Measurements from ENCODE around the gene RNF175.
A peak's percentile ranks its signal among the peaks of the same experiment; 100 is the strongest.

Gene RNF175

DNA sequence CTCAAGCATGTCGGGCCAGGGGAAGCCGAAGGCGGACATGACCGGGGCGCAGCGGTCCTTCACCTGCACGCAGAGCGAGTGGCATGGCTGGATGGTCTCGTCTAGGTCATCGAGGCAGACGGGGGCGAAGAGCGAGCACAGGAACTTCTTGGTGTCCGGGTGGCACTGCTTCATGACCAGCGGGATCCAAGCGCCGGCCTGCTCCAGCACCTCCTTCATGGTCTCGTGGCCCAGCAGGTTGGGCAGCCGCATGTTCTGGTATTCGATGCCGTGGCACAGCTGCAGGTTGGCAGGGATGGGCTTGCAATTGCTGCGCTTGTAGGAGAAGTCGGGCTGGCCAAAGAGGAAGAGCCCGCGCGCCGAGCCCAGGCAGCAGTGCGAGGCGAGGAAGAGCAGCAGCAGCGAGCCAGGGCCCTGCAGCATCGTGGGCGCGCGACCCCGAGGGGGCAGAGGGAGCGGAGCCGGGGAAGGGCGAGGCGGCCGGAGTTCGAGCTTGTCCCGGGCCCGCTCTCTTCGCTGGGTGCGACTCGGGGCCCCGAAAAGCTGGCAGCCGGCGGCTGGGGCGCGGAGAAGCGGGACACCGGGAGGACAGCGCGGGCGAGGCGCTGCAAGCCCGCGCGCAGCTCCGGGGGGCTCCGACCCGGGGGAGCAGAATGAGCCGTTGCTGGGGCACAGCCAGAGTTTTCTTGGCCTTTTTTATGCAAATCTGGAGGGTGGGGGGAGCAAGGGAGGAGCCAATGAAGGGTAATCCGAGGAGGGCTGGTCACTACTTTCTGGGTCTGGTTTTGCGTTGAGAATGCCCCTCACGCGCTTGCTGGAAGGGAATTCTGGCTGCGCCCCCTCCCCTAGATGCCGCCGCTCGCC lies 28.8 kb upstream of the RNF175 start, which contains the start of gene SFRP2:
Gene SFRP2, minus strand, starts transcription at position 671 of the 864 bp plus-strand sequence. Its CDS starts 248 bp downstream, at position 423.
- peak within 1 kb of the TSS; percentile 44 for H3K4me3 Mint-ChIP-seq
- no peak within 1 kb of the TSS for H3K27ac Mint-ChIP-seq
- DNase-seq (ENCODE audit: low spot score in 2 of 2) (no peak), ATAC-seq (no peak)
- H3K36me3 Mint-ChIP-seq = no peaks in the 10 kb centered on the region
- no peaks in the 10 kb centered on the region for H3K9me3 Mint-ChIP-seq
- H3K4me1 Mint-ChIP-seq = peaks cover 27% of the 10 kb centered on the region

DNA sequence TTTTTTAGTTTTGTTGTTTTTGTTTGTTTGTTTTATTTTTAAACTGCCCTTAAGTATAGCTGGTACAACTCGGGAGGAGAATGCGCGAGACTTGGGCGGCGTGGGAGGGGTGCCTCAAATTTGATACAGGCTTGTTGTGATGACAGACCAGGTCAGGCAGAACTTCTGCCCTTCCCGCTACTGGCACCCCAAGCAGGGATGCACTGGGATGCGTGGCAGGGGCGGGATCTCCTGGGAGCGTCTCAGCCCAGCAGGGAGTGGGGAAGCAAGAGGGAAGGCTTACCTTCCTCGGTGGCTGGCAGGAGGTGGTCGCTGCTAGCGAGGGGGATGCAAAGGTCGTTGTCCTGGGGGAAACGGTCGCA lies 28.2 kb upstream of the RNF175 start:
- H3K4me3 Mint-ChIP-seq = peak overlapping the region; percentile 44
- H3K27ac Mint-ChIP-seq = no peak overlapping the region
- no peak for ATAC-seq

DNA sequence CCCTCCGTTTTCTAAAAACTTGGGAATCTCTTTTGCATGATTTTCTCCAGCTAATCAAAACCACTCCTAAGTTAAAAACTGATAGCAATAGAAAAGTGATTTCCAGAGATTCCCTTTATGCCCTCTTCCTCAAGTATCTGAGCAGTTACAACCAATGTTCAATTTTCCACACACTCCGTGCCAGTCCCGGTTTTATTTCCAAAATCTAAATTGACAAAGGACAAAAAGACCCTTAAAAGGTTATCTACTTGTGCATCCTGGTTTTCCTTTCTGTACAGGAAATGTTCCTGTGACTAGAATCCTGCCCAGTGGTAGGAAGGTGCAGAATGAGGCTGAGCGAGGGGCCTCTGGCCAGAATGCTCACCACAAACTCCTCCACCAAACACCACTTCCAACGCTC lies 27.8 kb upstream of the RNF175 start:
- no peak overlapping the region for H3K27ac Mint-ChIP-seq
- H3K9me3 Mint-ChIP-seq = no peaks in the 10 kb centered on the region
- H3K36me3 Mint-ChIP-seq = no peaks in the 10 kb centered on the region

More for the DNA sequence above, 28.2 kb upstream of the RNF175 start:
- no peaks in the 10 kb centered on the region for H3K9me3 Mint-ChIP-seq
- peaks cover 27% of the 10 kb centered on the region for H3K4me1 Mint-ChIP-seq
- H3K36me3 Mint-ChIP-seq = no peaks in the 10 kb centered on the region
- DNase-seq (ENCODE audit: low spot score in 2 of 2) = no peak

DNA sequence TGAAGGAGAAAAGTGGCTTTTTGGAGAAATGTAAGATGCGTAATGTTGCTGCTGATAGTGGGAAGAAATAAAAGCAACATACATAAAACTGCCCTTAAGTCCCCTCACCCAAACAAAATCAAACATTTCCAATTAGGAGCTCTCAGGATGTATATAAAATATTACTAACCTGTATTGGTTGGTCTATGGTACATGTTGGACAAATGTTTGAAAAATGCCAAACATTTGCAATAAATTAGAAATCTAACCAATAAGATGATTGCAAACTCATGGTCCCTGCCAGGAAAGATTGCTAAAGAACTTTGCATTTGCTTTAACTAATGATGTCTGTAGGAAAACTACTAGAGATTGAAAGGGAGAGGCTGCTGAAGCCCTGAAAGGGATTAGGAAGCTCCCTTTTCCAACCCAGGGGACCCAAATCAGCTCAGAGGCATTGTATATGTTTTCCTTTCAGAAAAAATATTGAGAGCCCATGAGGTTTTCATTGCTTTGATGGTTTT lies 27.3 kb upstream of the RNF175 start:
- DNase-seq (ENCODE audit: low spot score in 2 of 2) (no peak), ATAC-seq (no peak)
- H3K27ac Mint-ChIP-seq = no peak overlapping the region
- H3K36me3 Mint-ChIP-seq = no peaks in the 10 kb centered on the region
- peaks cover 27% of the 10 kb centered on the region for H3K4me1 Mint-ChIP-seq
- no peaks in the 10 kb centered on the region for H3K9me3 Mint-ChIP-seq
- no peak overlapping the region for H3K4me3 Mint-ChIP-seq

More for the DNA sequence above, 27.8 kb upstream of the RNF175 start:
- DNase-seq (ENCODE audit: low spot score in 2 of 2) (no peak), ATAC-seq (no peak)
- no peak overlapping the region for H3K4me3 Mint-ChIP-seq
- peaks cover 27% of the 10 kb centered on the region for H3K4me1 Mint-ChIP-seq

DNA sequence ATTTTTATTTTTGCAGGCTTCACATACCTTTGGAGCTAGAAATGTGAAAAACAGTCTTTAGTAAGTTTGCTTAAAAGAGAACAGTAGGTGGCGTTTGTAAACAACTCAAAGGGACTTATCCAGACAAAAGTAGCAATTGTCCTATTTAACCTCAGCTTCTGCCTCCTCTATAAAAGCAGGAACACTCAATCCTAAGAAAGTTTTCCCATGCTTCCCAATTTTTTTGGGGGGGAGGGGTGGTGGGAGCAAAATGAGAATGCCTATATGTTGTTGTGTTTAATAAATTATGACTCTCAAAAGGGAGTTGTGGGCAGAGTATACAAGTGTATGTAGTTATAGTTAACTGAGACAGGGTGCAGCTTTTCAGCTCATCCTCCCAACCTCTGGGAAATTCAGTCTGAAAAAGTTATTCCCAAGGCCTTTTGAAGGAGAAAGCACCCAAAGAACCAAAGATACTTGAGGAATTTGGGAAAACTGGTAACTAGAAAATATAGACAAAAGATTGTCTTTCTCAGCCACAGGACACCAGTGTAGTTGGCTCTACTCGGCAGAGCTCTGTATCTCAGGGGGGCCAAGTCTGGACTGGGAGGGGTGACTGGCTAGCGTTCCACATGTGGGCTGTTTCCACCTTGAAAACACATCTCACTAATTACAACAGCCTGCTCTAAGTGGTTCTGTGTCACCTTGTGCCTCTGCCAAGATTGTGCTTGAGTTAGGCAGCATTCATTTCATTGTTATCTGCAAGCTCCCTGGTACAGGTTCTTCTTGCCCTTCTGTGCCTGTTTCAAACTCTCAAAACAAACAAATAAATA lies 26.3 kb upstream of the RNF175 start:
- Mint-ChIP-seq H3K9me3 (no peaks in the 10 kb centered on the region), H3K36me3 (no peaks in the 10 kb centered on the region), H3K4me1 (peaks cover 19% of the 10 kb centered on the region), H3K4me3 (no peak overlapping the region), H3K27ac (no peak overlapping the region)
- DNase-seq (ENCODE audit: low spot score in 2 of 2) (no peak), ATAC-seq (no peak)

DNA sequence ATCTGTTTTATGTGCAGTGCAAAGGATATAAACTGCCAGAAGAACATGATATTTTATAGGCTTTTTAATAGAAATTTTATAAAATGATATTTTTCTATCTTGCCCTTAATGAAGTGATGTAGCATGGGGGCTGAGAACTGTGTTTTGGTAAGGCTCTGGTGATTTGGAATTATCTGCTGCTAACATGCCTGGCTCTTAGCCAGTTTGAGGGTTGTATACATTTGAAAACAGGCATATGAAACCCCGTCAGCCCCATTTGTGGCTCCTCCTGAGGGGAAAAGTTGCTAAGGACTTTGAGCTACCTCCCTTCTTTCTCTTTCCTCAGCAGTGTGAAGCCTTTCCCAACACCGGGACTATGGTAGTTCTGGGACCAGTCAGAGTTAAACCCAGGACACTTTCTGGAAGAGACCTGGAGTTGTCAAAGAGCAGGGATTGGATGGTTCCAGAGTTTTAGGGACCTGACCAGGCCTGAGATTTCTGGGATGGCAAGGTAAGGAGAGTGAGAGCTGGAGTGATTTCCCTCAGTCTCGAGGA lies 24.4 kb upstream of the RNF175 start:
- no peaks in the 10 kb centered on the region for H3K36me3 Mint-ChIP-seq
- DNase-seq (ENCODE audit: low spot score in 2 of 2) = no peak
- H3K27ac Mint-ChIP-seq = no peak overlapping the region
- H3K4me1 Mint-ChIP-seq = peaks cover 11% of the 10 kb centered on the region
- no peaks in the 10 kb centered on the region for H3K9me3 Mint-ChIP-seq
- no peak overlapping the region for H3K4me3 Mint-ChIP-seq
- ATAC-seq = no peak

DNA sequence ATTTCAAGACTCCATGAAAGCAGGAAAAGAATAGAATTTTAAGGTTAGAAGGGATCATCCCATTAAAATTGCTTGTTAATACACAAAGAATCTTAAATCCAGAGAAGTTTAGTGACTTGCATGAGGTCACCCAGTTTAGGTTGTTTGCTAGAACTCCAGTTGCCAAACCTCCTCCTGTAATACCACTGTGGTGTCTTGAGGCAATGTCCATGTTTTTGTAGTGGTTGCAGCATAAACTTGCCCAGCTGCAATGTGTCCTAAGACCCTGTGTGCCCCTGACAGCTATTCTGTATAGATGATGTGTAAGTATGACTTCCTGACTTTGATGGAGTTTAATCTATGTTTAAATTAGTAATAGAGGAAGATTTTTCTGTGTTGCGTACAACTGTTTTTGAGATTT lies 22.8 kb upstream of the RNF175 start:
- no peak for ATAC-seq
- Mint-ChIP-seq H3K9me3 (no peaks in the 10 kb centered on the region), H3K27ac (no peak overlapping the region), H3K4me3 (no peak overlapping the region), H3K36me3 (no peaks in the 10 kb centered on the region), H3K4me1 (peaks cover under 1% of the 10 kb centered on the region)
- DNase-seq (ENCODE audit: low spot score in 2 of 2) = no peak

DNA sequence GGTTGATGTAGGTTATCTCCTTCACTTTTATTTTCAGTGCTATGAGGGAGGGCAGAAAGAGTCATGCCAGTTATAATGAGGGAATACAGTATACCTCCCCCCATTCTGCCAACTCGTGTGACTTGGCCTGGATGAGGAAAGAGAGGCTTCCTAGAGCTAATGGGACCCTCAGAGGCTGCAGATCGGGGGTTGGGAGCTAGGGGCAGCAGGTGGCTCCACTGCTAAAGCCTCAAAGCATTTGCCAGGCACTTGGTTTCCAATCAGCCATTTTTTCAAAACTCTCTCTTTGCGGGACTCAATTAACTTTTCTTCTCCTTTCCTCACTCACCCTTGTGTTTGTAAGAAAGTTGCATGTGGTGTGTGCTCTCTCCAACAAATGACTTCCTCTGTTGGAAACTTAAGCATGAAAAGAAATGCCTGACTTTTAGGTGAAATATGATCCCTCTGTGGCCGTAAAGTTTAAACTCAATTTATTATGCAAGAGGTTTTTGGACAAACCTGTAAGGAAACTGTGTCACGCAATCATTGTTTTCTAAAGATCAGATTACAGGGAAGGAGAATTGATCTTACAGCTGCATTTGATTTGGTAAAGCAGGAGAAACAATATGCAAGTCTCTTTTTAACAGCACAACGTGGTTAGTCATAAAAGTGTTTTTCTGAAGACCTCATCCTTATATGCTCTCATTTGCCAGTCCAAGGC lies 22.0 kb upstream of the RNF175 start:
- Mint-ChIP-seq H3K4me1 (no peaks in the 10 kb centered on the region), H3K36me3 (no peaks in the 10 kb centered on the region), H3K4me3 (no peak overlapping the region), H3K9me3 (no peaks in the 10 kb centered on the region), H3K27ac (no peak overlapping the region)
- DNase-seq (ENCODE audit: low spot score in 2 of 2) (no peak), ATAC-seq (no peak)

DNA sequence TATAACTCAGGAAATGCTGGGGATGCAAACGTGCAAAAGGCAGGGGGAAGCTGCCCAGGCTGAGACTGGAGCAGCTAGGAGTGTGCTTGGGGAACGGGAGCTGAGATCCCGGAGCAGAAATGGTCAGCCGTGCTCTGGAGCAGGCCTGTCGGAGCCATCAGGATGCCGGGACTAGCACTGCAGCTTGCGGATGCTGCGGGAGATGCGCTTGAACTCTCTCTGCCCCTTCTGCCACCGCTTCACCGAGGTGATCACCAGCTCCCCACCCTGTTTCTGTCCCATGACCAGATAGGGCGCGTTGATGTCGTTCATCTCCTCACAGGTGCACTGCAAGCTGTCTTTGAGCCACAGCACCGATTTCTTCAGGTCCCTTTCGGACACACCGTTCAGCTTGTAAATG lies 21.5 kb upstream of the RNF175 start:
- Mint-ChIP-seq H3K27ac (no peak overlapping the region), H3K9me3 (no peaks in the 10 kb centered on the region), H3K4me1 (no peaks in the 10 kb centered on the region), H3K36me3 (no peaks in the 10 kb centered on the region), H3K4me3 (no peak overlapping the region)
- DNase-seq (ENCODE audit: low spot score in 2 of 2) (no peak), ATAC-seq (no peak)

DNA sequence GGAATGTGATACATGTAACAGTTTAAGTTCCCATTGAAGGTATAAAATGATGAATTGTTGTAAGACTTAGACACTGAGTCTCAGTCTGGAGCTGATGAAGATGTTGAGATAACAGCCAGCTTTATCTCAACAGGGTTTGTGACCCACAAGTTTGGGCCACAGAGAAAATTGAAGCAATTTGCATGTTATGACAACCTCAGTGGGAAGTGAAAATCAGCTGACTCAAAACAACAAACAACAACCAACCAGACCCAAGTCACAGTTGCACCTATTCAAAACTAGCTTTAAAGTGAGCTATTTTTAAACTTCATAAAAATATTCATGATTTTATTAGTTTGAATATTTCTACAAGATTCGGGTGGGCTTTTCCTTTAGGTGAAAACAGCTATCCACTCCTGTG lies 21.1 kb upstream of the RNF175 start:
- DNase-seq (ENCODE audit: low spot score in 2 of 2) (no peak), ATAC-seq (no peak)
- H3K36me3 Mint-ChIP-seq = no peaks in the 10 kb centered on the region
- H3K27ac Mint-ChIP-seq = no peak overlapping the region
- H3K9me3 Mint-ChIP-seq = no peaks in the 10 kb centered on the region
- no peak overlapping the region for H3K4me3 Mint-ChIP-seq
- H3K4me1 Mint-ChIP-seq = no peaks in the 10 kb centered on the region

DNA sequence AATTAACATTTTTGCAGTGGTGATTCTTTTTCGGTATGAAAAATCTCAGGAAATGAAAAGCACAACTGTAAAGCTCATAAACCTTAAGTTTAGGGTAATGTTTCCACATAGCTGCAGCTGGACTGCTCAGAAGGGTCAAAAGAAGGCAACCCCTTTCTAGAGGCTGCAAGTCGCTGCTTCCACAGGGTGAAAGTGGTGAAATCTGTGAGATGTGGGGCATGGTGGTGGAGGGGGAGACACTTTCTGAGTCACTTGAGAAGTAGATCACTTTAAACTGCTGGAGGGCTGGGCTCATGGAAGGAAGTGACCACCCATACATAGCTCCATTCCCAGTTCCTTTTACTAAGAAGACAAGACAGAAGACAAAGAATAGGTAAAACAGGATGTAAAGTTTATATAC lies 20.4 kb upstream of the RNF175 start:
- DNase-seq (ENCODE audit: low spot score in 2 of 2) (no peak), ATAC-seq (no peak)
- Mint-ChIP-seq H3K27ac (no peak overlapping the region), H3K4me3 (no peak overlapping the region), H3K4me1 (no peaks in the 10 kb centered on the region), H3K36me3 (no peaks in the 10 kb centered on the region), H3K9me3 (no peaks in the 10 kb centered on the region)

DNA sequence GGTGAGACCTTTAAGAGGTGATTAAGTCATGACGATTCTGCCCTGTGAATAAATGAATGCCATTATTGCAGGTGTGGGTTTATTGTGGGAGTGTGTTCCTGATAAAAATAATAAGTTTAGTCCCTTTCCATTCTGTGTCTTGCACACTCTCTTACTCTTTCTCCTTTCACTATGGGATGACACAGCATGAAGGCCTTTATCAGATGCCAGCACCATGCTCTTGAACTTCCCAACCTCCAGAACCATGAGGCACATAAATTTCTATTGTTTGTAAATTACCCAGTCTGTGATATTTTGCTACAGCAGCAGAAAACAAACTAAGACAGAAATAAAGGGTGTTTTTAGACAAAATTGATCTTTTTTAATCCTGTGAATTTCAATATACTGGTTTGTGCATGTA lies 18.6 kb upstream of the RNF175 start:
- DNase-seq (ENCODE audit: low spot score in 2 of 2) (no peak), ATAC-seq (no peak)
- H3K27ac Mint-ChIP-seq = no peak overlapping the region
- no peak overlapping the region for H3K4me3 Mint-ChIP-seq
- H3K36me3 Mint-ChIP-seq = no peaks in the 10 kb centered on the region
- H3K9me3 Mint-ChIP-seq = no peaks in the 10 kb centered on the region
- H3K4me1 Mint-ChIP-seq = no peaks in the 10 kb centered on the region

DNA sequence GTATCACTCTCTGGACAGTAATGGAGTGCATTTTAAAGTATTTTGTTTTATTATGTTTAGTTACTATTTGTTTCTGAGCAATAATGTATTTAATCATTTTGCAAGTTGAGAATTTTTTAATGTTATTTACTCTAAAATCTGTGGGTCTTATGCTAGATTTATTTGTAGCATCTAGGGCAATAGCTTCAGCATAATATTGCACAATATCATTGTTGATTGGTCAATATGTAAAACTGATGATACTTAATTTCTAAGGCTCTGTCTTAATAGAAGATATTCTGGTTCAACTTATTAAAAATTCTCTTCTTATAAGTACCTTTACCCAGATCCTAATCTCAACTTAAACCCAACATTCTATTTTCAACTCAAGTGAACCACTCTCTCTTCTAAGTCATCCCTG lies 17.6 kb upstream of the RNF175 start:
- no peak for ATAC-seq
- H3K4me3 Mint-ChIP-seq = no peak overlapping the region
- no peaks in the 10 kb centered on the region for H3K9me3 Mint-ChIP-seq
- no peak overlapping the region for H3K27ac Mint-ChIP-seq
- H3K36me3 Mint-ChIP-seq = no peaks in the 10 kb centered on the region
- DNase-seq (ENCODE audit: low spot score in 2 of 2) = no peak
- H3K4me1 Mint-ChIP-seq = no peaks in the 10 kb centered on the region

DNA sequence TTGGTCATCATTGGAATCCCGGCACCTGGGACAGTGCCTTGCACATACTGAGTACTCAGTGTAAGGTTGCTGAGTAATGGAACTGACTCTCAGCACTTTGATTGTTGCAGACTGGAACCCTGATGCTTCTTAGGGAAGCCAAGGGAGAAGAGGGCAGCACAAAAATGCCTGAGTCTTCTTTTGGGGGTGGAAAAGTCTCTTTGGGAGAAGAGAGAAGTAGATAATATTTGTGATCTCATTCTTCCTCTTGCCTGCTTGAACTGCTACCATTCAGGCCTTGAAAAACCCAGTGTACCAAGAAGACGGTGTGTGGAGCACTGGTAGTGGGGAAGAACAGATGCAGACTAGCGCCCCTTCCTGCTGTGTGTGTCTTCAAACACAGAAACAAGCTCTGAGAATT lies 16.8 kb upstream of the RNF175 start:
- no peak overlapping the region for H3K4me3 Mint-ChIP-seq
- H3K36me3 Mint-ChIP-seq = no peaks in the 10 kb centered on the region

DNA sequence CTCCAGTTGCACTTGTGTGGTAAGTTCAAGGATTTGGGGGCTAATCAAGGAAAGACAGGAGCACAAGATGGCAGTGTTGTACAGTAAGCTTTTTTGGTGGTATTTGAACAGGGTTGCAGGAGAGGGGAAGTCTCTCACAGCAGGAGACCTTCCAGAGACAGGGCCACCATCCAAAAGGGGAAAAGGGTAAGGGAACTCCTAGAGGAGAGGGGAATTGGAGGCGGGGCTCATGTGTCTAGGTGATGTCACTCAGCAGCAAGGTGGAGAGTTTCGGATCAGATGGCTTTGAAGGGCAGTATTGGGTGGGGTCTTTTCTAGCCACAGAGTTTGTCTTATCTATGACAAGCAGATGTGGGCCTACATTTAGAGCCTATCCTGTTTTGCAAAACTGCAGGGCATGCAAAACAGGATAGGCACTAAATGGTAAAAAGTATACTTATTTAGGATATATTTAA lies 13.4 kb upstream of the RNF175 start:
- no peaks in the 10 kb centered on the region for H3K9me3 Mint-ChIP-seq
- DNase-seq (ENCODE audit: low spot score in 2 of 2) = no peak
- H3K36me3 Mint-ChIP-seq = no peaks in the 10 kb centered on the region
- no peak overlapping the region for H3K27ac Mint-ChIP-seq
- no peaks in the 10 kb centered on the region for H3K4me1 Mint-ChIP-seq
- no peak for ATAC-seq
- H3K4me3 Mint-ChIP-seq = no peak overlapping the region

More for the DNA sequence above, 16.8 kb upstream of the RNF175 start:
- no peaks in the 10 kb centered on the region for H3K9me3 Mint-ChIP-seq
- no peaks in the 10 kb centered on the region for H3K4me1 Mint-ChIP-seq
- ATAC-seq (no peak), DNase-seq (ENCODE audit: low spot score in 2 of 2) (no peak)
- H3K27ac Mint-ChIP-seq = no peak overlapping the region

All from stimulated activated effector memory CD8-positive, alpha-beta T cell treated with anti-CD3 and anti-CD28 coated beads, Interleukin-12 subunit alpha, Interleukin-12 subunit beta, amount 100 ng/mL, for 72 hours (primary cell).